Renal cortex interstitium (tissue), 11 donors: ENCODE measurements around the gene ZFP62. TPM values are rescaled to one million over a fixed set of nuclear protein-coding genes. Genes with fewer than 3 reads are reported as not detected.

Experiments
- DNase-seq, 11 donors: peaks; one replicate each; pipeline ENCODE4 v3.0.0-alpha.2; 2013; ENCODE audit warnings: low read depth in 9 of 11, low spot score in 4 of 11; ENCODE audit errors: extremely low read depth in 1 of 11
- polyA plus RNA-seq, 3 donors: library from polyadenylated mRNA; unstranded; fragments of 120-200 nt; gene quantifications; one replicate each; pipeline ENCODE4 v1.2.1, GENCODE V29; 2013; ENCODE audit not compliant: insufficient read length in 3 of 3

ZFP62 gene
- polyA plus RNA-seq, 3 donors, result 59.6 to 69.3 (median 62.3) TPM

DNA sequence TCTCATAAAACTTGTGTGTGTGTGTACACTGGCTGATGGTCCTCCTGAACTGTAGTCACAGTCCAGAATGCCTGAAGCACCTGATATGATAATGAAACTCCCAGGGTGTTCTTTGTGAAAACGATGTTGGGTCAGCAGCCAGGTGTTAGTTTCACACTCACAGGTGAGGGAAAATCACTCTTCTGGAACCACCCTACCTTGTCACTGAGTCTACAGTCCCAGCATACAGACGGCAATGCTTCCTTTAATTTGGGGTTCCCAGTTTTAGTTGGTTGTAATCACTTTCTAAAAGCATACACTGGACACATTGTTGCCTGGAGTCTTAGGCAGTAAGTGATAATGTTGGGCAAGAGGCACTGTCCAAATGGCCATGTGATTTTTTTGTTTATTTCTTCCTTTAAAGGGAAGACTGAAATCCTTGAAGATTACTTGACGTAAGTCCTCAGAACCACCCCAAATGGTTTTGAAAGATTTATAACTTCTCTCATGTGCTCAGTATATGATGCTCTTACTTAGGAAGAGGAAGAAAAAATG lies 40.2 kb downstream of the ZFP62 start:
- no peak for DNase-seq

DNA sequence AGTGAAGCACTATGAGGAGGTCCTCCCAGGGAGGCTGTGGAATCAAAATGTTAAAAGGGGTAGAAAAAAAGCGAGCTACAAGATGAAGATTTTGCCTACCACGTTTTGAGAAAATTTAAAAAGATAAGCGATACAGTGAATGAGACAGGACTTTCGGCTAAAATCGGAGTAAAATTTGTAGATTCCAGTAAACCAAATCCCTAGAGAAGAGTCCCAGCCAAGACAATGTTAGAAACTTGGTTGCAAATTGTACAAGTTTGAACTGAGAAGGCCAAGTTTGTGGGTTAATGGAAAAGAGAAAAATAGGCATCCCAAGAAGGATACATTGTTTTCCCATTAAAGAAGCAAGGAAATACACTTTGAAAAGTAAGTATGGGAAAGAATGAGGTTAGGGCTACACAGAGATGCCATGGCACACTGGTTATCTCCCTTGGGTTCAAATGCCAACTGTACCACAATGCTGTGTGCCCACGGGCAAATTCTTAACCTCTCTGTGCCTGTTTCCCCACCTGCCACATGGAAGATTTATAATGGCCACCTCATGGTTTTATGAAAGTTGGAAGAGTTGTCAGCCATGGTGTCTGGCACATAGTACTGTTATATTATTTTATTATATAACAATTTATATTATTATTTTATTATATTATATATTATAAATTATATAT lies 42.3 kb downstream of the ZFP62 start:
- no peak for DNase-seq

DNA sequence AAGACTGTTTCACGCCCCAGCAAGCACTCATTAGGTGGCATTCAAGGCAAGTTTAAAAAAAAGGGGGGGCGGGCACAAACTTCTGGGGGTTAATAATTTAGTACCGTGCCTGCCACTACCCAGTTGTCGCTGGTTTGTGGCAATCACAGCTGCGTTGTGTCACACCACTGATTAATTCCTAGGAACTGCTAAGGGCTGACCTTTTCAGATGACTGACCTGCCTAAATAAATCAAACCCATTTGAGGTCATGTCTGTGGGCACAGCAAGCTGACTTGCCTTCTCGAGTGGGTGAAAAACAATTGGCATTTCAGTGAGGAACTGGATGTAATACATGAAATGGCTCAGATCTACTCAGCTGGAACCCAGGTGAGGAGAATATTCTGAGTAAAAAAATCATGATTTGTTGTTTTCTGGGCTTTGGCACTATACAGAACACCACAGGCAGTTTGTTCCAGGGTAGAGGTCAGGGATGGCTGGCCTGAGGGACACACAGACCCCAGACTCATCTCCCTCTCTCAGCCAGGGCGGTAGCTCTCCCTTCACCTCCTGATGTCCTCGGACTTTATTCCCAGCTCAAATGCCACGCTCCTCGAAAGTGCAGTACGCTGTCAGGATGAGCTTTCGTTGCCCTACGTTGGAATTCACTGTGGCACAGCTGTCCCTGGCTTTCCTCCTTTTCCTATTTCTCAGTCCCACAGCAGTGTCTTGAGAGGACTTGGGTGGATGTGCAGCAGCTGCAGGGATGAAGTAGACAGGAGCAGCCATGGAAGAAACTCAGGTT lies 43.0 kb downstream of the ZFP62 start:
- DNase-seq, result peak in 1 of 11 donors; percentile 56

DNA sequence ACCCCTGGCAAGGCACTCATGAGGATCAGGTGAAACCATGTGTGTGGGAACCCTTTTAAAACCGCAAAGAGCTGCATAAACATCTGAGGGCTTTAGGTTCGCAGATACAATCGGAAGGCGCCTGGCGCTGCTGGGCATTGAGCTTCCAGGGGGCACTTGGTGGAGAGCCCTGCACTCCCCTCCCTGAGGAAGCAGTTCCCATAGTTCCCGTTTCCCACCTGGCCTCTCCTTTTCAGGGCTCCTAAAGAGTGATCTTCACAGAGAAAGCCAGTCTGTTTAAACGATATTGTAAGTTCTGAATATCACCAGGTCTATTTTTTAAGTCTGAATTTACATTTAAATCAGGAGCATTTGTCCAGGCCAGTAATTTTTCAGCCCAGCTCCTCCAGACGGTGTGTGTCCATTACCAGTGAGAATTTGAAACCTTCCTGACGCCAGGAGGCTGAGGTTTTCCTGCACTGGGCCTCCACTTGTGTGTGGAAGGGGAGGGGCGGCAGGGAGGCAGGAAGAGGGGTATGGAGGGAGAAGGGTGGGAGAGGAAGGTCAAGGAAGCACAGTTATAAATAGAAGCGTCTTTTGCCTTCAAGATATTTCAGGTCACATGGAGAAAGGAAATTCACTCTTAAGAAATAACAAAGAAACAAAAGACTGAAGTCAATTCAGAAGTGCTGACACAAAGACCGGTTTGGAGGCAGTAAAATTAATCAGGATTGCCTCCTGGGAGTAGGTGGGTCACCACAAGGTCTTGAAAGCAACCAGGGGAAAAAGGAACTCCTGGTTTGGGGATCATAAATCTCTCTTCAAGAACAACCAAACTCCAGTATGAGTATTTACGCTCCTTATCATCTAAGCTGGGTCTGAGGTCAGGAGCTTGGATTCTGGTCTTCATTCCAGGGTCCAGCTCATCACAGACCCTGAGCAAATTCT lies 44.2 kb downstream of the ZFP62 start:
- peak in 1 of 11 donors; percentile 69 for DNase-seq

DNA sequence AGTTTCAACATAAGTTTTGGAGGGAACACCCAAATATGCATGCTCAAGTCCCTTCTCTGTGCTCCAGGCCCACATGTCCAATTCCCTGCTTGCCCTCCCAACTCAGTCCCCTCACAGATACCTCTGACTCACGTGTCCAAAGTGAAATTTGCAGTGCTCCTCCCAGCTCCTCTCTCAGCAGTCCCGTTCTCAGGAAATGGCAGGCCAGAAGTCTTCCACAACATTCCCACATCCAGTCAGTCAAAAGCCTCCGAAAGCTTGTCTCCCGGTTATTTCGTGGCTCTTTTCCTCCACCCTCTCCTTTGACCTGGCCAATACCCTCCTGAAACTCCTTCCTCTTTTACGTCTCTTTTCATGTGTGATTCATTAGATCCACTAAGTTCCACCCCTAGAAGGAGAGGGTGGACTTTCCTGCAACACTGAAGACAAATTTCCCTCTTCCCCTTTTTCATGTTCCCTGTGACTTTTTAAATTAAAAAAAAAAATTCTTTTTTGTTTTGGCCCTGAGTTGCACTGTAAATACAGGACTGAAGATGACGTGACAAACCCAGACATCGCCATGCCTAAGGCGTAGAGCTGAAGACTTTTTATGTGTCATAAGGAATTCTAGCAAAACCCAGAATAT lies 45.7 kb downstream of the ZFP62 start:
- no peak for DNase-seq

DNA sequence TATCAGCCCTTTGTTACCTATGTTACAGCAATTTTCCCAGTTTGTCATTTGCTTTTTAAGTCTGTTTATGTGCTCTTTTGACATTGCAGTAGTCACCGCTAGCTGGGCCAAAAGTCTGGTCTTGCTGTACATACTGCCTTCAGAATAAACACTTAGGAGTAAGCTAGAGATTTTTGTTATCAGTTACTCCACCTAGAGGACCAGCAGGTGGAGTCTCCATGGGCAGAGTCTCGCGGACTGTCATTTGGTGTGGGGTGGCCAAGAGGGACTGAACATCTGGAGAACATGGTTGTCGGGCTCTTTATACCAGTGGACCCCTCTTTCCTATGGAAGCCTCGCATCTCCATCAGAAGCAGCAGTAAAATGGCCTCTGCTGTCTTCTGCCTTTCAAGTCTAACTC lies 47.7 kb downstream of the ZFP62 start:
- no peak for DNase-seq

DNA sequence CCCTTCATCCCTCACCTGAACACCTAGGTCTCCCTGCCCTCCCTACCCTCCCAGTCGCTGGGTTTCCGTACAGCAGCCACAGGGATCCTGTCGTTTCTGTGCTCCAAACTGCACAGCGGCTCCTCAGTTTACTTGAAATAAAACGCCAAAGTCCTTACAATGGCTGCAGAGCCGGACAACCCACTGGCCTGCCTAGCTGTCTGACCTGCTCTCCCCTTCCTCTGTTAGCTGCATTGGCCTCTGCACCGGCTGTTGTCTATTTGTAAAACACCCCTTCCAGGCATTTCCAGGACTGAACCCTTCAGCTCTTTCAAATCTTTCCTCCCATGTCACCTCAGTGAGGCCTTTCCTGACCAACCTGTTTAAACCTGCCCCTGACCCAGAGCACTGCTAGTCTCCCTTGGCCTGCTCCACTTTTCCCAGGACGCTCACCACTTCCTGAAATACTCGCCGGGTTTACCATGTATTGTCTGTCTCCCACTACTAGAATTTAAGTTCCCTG lies 49.4 kb downstream of the ZFP62 start:
- no peak for DNase-seq

DNA sequence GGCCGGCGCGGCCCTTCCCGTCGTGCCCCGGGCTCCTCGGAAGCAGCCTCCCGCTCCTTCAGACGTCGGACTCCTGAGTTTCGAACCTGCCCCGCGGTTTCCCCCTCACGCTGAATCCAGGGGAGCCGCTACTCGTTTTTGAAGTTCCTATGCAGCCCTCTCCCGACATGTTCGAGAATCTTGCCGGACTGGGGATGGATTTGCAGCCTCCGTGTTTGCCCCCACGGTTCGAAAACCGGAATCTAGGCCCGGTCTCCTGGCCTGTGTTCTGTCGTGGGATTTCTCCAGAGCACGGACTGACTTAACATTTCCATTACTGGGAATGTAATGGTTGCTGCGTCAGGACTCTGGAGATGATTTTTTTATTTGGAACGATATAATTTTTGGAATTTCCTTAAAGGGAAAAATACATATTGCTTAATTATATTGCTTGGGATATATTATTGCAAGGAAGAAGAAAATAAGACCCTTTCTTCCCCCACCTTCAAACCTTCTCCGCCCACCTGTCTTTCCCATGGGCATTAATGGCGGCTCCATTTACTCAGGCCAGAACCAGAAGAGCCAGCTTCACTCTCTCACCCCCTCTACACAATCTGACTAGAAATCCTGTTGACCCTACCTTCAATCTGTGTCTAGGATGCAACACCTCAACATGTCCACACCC lies 50.0 kb downstream of the ZFP62 start:
- no peak for DNase-seq

DNA sequence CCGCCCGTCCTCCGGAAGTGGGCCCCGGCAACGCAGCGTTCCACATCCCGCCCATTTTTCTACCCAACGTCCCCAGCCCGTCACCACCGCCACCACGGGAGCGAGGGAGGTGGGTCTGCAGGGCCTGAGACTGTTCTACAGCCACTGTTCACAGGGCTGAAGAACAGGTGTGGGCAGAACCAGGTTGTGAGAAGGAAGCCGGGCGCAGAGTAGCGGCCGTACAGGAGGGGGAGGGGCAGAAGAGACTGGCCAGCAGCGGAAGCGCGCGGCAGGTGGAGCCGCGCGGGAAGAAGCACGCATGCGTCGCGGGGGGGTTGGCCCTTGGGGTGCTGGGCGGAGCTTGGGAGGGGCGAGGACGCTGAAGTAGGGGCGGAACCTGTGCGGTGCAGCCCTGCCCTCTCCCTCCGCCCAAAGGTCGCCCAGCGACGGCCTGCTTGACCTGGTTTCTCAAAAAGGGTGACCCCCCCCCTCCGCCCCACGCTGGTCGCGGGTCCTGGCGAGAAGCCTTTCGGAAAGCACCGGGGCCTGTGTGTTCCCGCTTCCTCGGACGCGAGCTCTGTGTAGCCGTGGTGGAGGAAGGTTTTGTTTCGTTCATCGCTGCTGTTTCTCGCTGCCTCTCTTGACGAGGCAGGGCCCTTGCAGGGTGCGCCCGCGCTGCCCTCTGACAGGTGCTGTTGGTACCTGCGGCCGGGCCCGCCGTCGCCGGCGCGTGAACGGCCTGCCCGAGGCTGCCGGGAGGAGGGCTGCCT lies 50.7 kb downstream of the ZFP62 start:
- peak; percentile 91 to 96 (median 94) for DNase-seq

DNA sequence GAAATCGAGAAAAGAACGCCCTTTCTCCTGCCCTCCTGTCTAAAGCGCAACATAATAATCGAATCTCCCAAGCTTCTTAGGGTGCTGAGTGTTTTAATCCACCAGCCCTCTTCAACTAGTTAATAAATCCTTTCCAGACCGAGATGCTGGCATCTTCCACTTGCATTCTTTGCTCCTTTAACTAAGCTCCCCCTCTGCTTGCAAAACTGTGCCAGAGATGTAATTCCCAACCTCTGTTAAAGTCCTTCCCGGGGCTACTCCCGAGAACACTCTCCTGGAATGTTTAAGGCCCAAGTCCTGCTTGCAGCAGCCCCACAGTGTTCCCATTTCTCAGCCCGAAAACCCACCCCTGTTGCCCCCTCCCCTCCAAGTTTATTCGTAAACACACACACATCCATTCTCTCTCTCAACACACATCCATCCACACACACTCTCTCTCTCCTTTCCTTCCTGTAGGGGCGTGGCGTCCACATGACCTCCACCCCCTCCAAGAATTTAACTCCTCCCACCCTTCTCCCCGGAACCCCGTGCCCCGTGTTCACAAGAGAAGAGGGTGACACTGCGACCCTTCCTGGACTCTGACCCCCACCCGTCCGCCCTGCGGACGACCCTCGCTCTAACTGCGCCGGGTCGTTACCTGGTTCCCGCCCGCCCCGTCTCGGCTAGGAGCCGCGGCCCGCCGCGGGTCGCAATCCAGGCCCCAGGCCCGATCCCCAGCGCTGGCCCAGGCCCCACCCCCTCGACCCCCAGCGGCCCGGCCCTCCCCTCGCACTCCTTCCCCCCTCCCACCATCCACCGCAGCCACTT lies 51.5 kb downstream of the ZFP62 start:
- peak in 7 of 11 donors; percentile 79 to 83 (median 81) for DNase-seq

DNA sequence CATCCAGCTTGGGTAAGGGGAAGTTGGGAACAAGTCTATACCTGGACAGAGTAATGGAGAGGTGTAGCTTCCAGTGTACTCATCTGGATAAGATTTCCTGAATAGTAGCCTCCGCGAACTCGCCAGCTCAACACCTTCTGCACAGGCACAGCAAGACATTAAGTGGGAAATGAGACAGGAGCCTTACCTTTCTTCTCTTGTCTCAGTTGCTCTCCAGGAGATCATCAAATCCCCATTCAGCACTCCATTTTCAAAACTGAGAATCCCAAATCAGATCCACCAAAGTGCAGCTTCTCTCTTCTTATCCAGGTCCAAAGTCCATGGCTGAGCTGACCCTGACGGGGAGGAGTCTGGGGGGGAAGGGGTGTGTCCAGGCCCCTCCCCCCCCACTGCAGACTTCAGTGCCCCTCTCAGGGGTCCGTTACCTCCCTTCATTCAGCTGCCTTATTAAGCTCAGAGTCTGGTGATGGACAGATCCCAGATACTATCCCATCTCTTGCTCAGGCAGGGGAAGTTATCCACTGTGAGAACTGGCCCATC lies 52.5 kb downstream of the ZFP62 start:
- no peak for DNase-seq

DNA sequence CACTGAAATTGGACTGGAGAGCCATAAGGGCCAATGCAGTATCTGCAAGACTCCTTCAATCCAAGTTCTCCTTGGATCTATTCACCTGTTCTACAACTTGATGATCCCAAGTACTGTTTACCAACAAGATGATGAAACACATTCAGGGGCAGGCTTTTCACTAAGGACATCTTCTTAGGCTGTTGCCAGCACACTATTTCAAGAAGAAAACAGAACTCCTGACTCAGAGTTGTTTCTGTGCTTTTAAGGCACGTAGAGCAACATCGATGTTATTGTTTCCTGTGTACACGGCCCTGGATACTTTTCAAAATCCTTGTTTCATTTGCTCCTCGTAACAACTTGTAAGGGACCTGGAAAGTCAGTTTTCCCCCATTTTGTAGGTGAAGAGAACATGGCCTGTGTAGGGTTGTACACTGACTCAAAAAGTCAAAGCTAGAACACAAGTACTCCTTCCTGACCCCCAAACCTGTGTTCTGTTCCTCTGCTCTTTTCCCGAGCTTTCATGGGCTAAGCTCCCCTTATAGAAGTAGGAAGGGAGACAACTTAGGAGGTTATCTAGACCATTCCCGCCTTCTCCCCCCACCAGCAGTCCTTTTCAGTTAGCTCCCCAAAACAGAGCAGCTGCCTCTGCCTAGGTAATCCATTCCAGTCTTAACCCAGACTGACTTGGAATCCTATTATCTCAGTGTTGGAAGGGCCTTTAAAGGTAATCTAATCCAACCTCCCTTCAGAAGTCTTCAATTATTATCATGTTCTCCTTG lies 53.2 kb downstream of the ZFP62 start:
- DNase-seq, result no peak

DNA sequence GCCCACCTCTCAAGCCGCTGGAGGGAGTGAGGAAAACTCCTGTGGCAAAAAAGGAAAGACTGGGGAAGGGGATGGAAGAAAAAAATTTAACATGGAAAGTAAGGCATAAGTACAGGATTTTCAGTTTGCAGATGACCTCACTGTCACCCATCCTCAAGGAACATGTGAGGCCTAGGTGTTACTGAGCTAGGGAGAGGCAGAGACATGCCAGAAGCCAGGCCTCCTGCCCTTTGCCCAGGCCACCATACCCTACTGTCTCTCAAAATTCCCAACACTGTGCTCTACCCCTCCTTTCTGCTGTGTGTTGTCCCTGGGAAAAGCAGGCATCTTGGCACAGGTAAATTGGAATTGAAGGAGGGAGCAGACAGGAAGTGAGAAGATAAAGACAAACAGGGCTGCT lies 54.0 kb downstream of the ZFP62 start:
- DNase-seq, result no peak

DNA sequence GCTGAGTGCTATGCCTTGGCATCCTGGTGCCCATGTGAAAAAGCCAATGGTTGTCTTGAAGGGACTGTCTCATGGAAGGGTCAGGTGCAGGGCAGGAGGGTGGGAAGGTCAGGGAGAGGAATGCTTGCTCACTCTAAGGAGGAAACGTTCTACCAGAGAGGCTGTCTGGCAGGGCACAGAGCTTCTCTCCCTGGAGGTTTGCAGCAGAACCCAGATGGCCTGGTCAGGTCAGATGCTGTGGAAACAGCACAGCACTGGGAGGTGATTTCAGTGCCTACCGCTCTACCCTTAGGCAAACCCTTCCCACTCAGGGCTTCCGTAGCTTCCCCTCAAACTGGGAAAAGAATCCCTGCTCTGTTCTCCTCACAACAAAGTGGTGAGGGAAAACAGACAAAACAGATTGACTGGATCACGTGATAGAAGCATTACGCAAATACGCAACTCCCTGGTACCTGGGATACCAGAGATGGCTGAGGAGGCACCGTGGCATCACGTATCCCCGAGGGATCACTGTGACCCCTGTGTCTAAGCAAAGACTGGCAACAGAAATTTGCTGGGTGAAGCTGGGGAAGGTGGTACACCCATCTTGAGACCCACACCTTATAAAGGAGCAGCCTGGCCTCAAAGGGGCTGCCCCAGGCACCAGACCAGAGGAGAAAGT lies 54.6 kb downstream of the ZFP62 start:
- DNase-seq, result no peak

DNA sequence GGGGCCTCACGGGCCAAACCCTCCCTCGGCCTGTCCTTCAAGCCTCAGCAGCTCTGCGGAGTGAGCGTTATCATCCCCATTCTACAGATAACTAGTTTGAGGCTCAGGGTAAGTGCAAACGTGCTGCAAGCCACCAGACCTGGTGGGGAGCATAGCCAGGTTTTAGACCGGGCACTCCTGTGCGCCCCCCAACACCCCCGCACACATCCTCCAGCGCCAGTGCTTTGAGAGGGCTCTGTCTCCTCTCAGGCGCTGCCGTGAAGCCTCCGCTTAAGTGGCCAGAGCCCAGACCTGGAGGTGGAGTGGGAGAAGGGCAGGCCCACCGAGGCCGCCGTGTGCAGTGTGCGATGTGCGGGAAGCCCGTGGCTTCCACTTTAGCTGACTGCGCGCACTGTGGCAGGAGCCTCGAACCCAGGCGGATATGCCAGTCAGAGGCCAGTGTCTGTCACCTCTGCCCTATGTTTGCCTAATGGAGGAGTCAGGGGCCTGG lies 56.9 kb downstream of the ZFP62 start:
- DNase-seq, result no peak
